ENCODE results near the gene RBM39. TPM values are rescaled to one million over a fixed set of nuclear protein-coding genes. Genes with fewer than 3 reads are reported as not detected.

Gene RBM39
- total and polyA plus RNA-seq, 9 of the 15 experiments (the other 6 are each of a cell fraction or from before 2014, with no cell fraction given), result 143 to 319 (median 228) TPM

GRCh38 chr20:35669681-35670080, 72.4 kb downstream of the RBM39 start:
- Histone ChIP-seq H3K27ac (ENCODE audit: extremely low read depth, low read depth, low read length) (no peak overlapping the region), H3K79me2 (ENCODE audit: control insufficient read depth, insufficient read depth, low read length) (peaks cover 5% of the 10 kb centered on the region), H3K4me2 (ENCODE audit: insufficient read depth, low read length) (no peak overlapping the region), H3K36me3 (ENCODE audit: control insufficient read depth, insufficient read depth, low read length) (peaks cover 59% of the 10 kb centered on the region), H3K9me3 (replicated peaks; ENCODE audit: control insufficient read depth, insufficient read depth, low read depth, low read length) (no peaks in the 10 kb centered on the region), H4K20me1 (replicated peaks; ENCODE audit: control insufficient read depth, insufficient read depth, low read length) (no peaks in the 10 kb centered on the region), H3K27me3 (ENCODE audit: control insufficient read depth in 2 of 2, insufficient read depth in 2 of 2, low read length in 2 of 2) (no peaks in the 10 kb centered on the region), H3K4me1 (replicated peaks in 1 of 2; ENCODE audit: control insufficient read depth in 2 of 2, insufficient read depth in 2 of 2, low read length in 2 of 2) (peaks cover 0 to 6% of the 10 kb centered on the region in 2 experiments; a peak in 2 of 5 replicates), H2AFZ (ENCODE audit: low read depth, low read length) (no peak overlapping the region), H3K9me1 (ENCODE audit: control insufficient read depth, insufficient read depth, low read length) (no peaks in the 10 kb centered on the region), H3K9ac (ENCODE audit: insufficient read depth in 1 of 2, low read depth in 2 of 2, low read length in 2 of 2) (no peak overlapping the region), H3K4me3 (no peak overlapping the region)
- CTCF ChIA-PET (ENCODE audit: low intra/inter-chr PET ratio), result no interaction called here
- FAIRE-seq (no peak), ATAC-seq (no peak), DNase-seq (ENCODE audit: extremely low read depth in 1 of 4, low spot score in 3 of 4) (no peak)
- POLR2A ChIA-PET, result interaction anchor here (0.6 to 1.0 kb wide), 3 partner anchors 17 to 107 kb away, joined by 3 to 4 read pairs (median 3); no protein-coding TSS in a partner anchor
- BruUV-seq (replicated peaks), result no TSS peak
- 36% methylated on average over 1 of the region's 1 CpG for WGBS (ENCODE audit: insufficient coverage, low coverage, missing lambda C conversion rate)
- in situ Hi-C loops (cut with MboI), result no loop called here
- TF ChIP-seq HMG20A (CRISPR knock-in tag; conservative IDR thresholded peaks at IDR 0.05), result no peak
- no peak for TF ChIP-seq YY1 (IDR thresholded peaks at IDR 0.05; ENCODE audit: borderline replicate concordance in 1 of 3, control insufficient read depth in 1 of 3, extremely low read depth in 1 of 3, insufficient read depth in 3 of 3, insufficient read length in 1 of 3, insufficient replicate concordance in 2 of 3, low read depth in 1 of 3, low read length in 2 of 3)
- no peak for TF ChIP-seq SUPT5H (IDR thresholded peaks at IDR 0.05)
- no peak for TF ChIP-seq NBN (IDR thresholded peaks at IDR 0.05; ENCODE audit: low read depth)
- TF ChIP-seq NR4A1 (CRISPR knock-in tag; IDR thresholded peaks at IDR 0.05), result no peak
- no peak for TF ChIP-seq NR4A1 (tag; IDR thresholded peaks at IDR 0.05)
- no peak for TF ChIP-seq POLR2B (IDR thresholded peaks at IDR 0.05; ENCODE audit: low read depth, partially characterized antibody)
- TF ChIP-seq ZNF780A (CRISPR knock-in tag; IDR thresholded peaks at IDR 0.05), result no peak
- TF ChIP-seq TRIM28 (IDR thresholded peaks at IDR 0.05), result no peak
- no peak for TF ChIP-seq NCOA6 (IDR thresholded peaks at IDR 0.05)
- no peak for TF ChIP-seq NFIC (IDR thresholded peaks at IDR 0.05)
- TF ChIP-seq ZBTB2 (IDR thresholded peaks at IDR 0.05), result no peak
- TF ChIP-seq CLOCK (CRISPR knock-in tag; IDR thresholded peaks at IDR 0.05; ENCODE audit: borderline replicate concordance), result no peak
- no peak for TF ChIP-seq JUND (IDR thresholded peaks at IDR 0.05; ENCODE audit: borderline replicate concordance, low read depth, low read length)
- no peak for TF ChIP-seq JUND (tag; IDR thresholded peaks at IDR 0.05; ENCODE audit: borderline replicate concordance, low read depth, low read length)
- no peak for TF ChIP-seq ILF3 (IDR thresholded peaks at IDR 0.05; ENCODE audit: borderline replicate concordance)
- intact Hi-C loops (cut with micrococcal nuclease), result no loop called here
